Progenitor cell of endocrine pancreas (in vitro differentiated cells): ENCODE measurements around the gene PDE1C. TPM values are rescaled to one million over a fixed set of nuclear protein-coding genes. Genes with fewer than 3 reads are reported as not detected.

Experiments used
- DNase-seq: peaks from one replicate; pipeline ENCODE4 v3.0.0; 2021; ENCODE audit warnings: low spot score; ENCODE audit not compliant: unreplicated experiment
- H3K27ac Mint-ChIP-seq: 2 replicates; pipeline ENCODE4 v1.8.0; 2021; ENCODE audit warnings: mild to moderate bottlenecking, moderate library complexity, mixed read lengths
- H3K27me3 Mint-ChIP-seq: 2 replicates; pipeline ENCODE4 v1.8.0; 2021; ENCODE audit warnings: mixed read lengths
- H3K36me3 Mint-ChIP-seq: 2 replicates; pipeline ENCODE4 v1.8.0; 2022; ENCODE audit warnings: mixed read lengths; ENCODE audit not compliant: insufficient read depth
- H3K4me1 Mint-ChIP-seq: 2 replicates; pipeline ENCODE4 v1.8.0; 2021; ENCODE audit warnings: low read depth, mixed read lengths
- H3K4me3 Mint-ChIP-seq: 2 replicates; pipeline ENCODE4 v1.8.0; 2021; ENCODE audit warnings: low read depth, mild to moderate bottlenecking, moderate library complexity, mixed read lengths
- H3K9me3 Mint-ChIP-seq: 2 replicates; pipeline ENCODE4 v1.8.0; 2021; ENCODE audit warnings: low read depth, mixed read lengths
- long read RNA-seq: library from polyadenylated mRNA; unstranded; transcript quantifications from one replicate; pipeline ENCODE4 v2.0.0, GENCODE V29; 2020
- total RNA-seq: library from RNA; stranded (reverse); gene quantifications from 2 replicates; pipeline ENCODE4 v1.2.1, GENCODE V29; 2021
- TF ChIP-seq, protein P1 (sequence below): fragments of 200-600 bp; sonication (generic); IDR thresholded peaks from one replicate; pipeline ENCODE4 v1.5.0; 2021; ENCODE audit warnings: antibody characterized with exemption, mild to moderate bottlenecking; ENCODE audit not compliant: unreplicated experiment

Gene PDE1C
- 1.0 and 1.7 TPM in 2 replicates for total RNA-seq
- long read RNA-seq, partial matches to known transcripts, result 2 of 3 reads
- long read RNA-seq, other reads (novel, unspliced or antisense), result 1 of 3 reads

DNA sequence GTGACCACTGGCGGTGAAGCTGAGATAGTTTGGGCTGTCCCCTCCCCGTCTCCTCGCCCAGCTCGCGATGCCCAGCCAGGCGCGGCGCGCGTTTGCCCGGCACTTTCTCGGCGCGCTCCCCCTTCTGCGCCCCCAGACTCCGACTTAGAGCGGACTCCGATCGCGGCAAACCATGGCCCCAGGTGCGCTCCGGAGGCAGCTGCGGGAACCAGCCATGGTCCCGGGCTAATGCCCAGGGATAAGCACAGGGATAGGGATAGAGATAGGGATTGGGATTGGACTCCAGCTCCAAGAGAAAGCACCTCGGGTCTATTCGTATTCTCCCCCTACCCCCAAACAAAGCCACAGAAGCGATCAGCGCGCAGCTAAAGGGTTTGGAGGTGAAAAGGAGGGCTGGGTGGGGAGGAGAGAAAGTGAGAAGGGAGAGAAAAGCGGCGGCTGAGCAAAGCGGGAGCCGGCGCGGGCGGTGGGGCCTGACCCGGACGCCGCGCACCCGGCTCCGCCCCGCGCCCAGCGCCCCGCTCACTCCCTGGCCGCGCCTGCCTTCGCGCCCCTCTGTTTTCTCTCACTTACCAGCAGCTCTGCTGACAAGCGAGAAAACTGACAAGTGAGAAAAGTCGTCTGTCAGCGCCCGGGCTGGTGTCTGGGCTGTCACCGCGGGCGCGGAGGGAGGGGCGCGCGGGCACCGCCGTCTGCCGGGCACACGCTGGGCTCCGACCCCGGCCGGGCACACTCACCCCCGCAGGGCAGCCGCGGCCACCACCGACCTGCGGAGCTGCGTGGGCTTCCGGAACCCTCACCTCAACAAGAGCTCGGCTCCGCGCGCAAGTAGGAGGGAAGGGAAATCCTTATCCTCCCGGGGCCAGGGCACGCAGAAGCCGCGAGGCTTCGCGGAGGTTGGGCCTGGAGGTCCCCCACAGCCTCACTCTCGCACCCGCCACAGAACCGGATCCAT lies at the start of gene PDE1C:
PDE1C (minus strand) TSS at position 2 of the 955 bp plus-strand sequence.
- peaks cover 92% of the 10 kb centered on the region for H3K27me3 Mint-ChIP-seq
- H3K4me1 Mint-ChIP-seq, result peaks cover 3% of the 10 kb centered on the region
- H3K27ac Mint-ChIP-seq, result no peak within 1 kb of the TSS
- no peaks in the 10 kb centered on the region for H3K36me3 Mint-ChIP-seq
- TF ChIP-seq, protein P1, sequence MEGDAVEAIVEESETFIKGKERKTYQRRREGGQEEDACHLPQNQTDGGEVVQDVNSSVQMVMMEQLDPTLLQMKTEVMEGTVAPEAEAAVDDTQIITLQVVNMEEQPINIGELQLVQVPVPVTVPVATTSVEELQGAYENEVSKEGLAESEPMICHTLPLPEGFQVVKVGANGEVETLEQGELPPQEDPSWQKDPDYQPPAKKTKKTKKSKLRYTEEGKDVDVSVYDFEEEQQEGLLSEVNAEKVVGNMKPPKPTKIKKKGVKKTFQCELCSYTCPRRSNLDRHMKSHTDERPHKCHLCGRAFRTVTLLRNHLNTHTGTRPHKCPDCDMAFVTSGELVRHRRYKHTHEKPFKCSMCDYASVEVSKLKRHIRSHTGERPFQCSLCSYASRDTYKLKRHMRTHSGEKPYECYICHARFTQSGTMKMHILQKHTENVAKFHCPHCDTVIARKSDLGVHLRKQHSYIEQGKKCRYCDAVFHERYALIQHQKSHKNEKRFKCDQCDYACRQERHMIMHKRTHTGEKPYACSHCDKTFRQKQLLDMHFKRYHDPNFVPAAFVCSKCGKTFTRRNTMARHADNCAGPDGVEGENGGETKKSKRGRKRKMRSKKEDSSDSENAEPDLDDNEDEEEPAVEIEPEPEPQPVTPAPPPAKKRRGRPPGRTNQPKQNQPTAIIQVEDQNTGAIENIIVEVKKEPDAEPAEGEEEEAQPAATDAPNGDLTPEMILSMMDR, result no peak
- H3K4me3 Mint-ChIP-seq, result peak within 1 kb of the TSS; percentile 82
- DNase-seq, result peak; percentile 15
- H3K9me3 Mint-ChIP-seq, result no peaks in the 10 kb centered on the region

DNA sequence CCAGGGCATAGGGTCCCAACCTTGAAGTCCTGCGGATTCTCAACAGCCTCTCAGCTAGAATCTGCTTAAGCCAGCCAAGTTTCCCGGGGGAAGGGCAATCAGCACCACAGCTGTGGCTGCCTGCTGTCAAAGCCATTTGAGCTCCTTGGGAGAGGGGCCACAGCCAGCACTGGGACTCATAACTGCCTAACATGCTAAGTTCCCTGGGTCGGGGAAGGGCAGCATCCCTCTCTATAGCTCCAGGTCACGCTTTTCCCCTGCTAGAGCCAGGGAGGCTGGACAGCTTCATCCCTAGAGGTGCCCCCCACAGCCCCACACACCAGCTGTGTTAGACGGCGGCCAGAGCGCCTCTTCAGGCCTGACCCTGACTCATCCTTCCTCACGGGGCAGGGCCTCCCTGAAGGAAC lies 49.6 kb upstream of the PDE1C start:
- TF ChIP-seq, protein P1, result no peak
- no peak overlapping the region for H3K27ac Mint-ChIP-seq
- no peak for DNase-seq
- peaks cover 13% of the 10 kb centered on the region for H3K27me3 Mint-ChIP-seq
- peaks cover 20% of the 10 kb centered on the region for H3K9me3 Mint-ChIP-seq
- H3K4me3 Mint-ChIP-seq, result no peak overlapping the region
- no peaks in the 10 kb centered on the region for H3K36me3 Mint-ChIP-seq
- H3K4me1 Mint-ChIP-seq, result no peaks in the 10 kb centered on the region

DNA sequence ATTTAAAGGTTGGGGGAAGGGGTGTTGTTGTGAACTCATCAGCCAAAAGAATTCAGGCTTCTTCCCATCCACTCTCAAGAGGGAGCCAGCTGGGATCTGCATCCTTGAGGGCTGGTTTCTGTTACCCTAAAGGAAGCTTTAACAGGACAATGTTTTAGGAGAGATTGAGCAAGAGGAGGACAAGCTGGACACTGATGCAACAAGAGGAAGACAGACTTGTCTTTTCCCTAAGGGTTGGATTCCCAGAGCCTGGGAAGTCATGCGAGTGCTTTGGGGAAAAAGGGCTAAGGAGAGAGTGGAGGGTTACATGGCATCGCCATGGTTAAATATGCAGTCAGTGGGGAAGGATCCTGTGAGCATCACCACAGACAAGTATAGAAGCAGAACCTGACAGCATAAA lies 47.6 kb upstream of the PDE1C start:
- DNase-seq, result no peak
- Mint-ChIP-seq H3K9me3 (peaks cover 6% of the 10 kb centered on the region), H3K36me3 (no peaks in the 10 kb centered on the region), H3K27me3 (peaks cover 13% of the 10 kb centered on the region), H3K4me1 (no peaks in the 10 kb centered on the region), H3K4me3 (no peak overlapping the region), H3K27ac (no peak overlapping the region)
- TF ChIP-seq, protein P1, result no peak

DNA sequence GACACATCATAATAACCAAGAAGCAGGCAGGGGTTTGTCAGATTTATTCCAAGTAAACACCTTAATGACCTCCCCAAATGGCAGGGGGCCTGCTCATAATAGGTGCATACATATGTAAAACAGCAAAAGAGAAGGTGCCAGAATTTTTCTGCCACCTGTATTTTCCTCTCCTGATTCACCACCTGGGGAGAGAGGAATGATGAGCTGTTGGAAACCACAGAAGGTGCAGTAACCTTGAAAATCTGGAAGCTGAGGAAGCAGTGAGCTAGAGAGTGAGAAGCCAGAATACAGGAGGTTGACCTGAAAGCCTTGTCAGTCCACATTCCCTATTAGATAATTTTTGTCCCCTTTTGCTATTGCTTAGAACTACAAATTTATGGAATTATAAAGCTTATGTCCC lies 46.2 kb upstream of the PDE1C start:
- no peak overlapping the region for H3K4me3 Mint-ChIP-seq
- no peaks in the 10 kb centered on the region for H3K36me3 Mint-ChIP-seq
- no peaks in the 10 kb centered on the region for H3K4me1 Mint-ChIP-seq
- peaks cover 8% of the 10 kb centered on the region for H3K9me3 Mint-ChIP-seq
- DNase-seq, result no peak
- H3K27ac Mint-ChIP-seq, result no peak overlapping the region
- peaks cover 10% of the 10 kb centered on the region for H3K27me3 Mint-ChIP-seq
- TF ChIP-seq, protein P1, result no peak

DNA sequence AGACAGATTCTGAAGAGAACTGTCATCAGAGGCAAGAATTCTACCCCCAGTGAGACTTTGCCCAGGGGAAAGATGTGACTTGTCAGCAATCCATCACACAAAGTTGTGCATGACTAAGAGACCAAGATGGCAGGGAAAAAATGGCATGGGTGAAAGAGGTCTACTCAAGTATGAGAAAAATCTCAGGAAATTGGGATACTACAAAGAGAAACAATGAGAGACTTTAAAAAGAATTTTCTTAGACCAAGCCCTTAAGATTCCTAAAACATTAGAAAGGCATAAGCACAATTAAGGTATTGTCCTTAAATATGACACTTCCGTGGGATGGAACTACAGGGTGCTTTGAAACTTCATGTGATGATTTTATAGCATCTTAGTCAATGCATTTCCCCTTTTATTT lies 45.6 kb upstream of the PDE1C start:
- H3K36me3 Mint-ChIP-seq, result no peaks in the 10 kb centered on the region
- TF ChIP-seq, protein P1, result no peak
- no peaks in the 10 kb centered on the region for H3K4me1 Mint-ChIP-seq
- H3K4me3 Mint-ChIP-seq, result no peak overlapping the region
- H3K27me3 Mint-ChIP-seq, result peaks cover 10% of the 10 kb centered on the region
- peaks cover 9% of the 10 kb centered on the region for H3K9me3 Mint-ChIP-seq
- no peak for DNase-seq
- no peak overlapping the region for H3K27ac Mint-ChIP-seq
